Keratinocyte (primary cell): ENCODE data around the gene SIM2. TPM values are rescaled to one million over a fixed set of nuclear protein-coding genes. Genes with fewer than 3 reads are reported as not detected.

Experiments used
- DNase-seq: peaks from one replicate; pipeline ENCODE4 v3.0.0-alpha.2; 2011; ENCODE audit warnings: low read depth, missing footprints, low spot score
- FAIRE-seq: peaks from 2 replicates; lab custom pipeline; 2011; peaks lifted over from hg19 to GRCh38; lab: Jason Lieb, UNC
- H2AFZ ChIP-seq: 2 replicates; pipeline ENCODE4 v1.6.0; 2012; ENCODE audit warnings: low read length, control low read depth, inconsistent platforms; ENCODE audit not compliant: control insufficient read depth
- H3K27ac ChIP-seq: 2 replicates; pipeline ENCODE4 v1.5.1; 2011; ENCODE audit warnings: low read length; ENCODE audit not compliant: control insufficient read depth, insufficient read depth
- H3K27me3 ChIP-seq: 3 replicates; pipeline ENCODE4 v1.6.0; 2011; ENCODE audit warnings: low read length; ENCODE audit not compliant: control insufficient read depth, insufficient read depth; ENCODE audit errors: extremely low read depth
- H3K36me3 ChIP-seq, 2 experiments: 2 replicates in 1 of 2; 3 replicates in 1 of 2; pipeline ENCODE4 v1.5.1; 2011; ENCODE audit warnings: low read length in 2 of 2, mild to moderate bottlenecking in 1 of 2; ENCODE audit not compliant: control insufficient read depth in 2 of 2, insufficient read depth in 2 of 2; ENCODE audit errors: extremely low read depth in 1 of 2
- H3K4me1 ChIP-seq: 3 replicates; pipeline ENCODE4 v1.5.1; 2011; ENCODE audit warnings: low read length; ENCODE audit not compliant: control insufficient read depth, insufficient read depth; ENCODE audit errors: extremely low read depth
- H3K4me2 ChIP-seq: 3 replicates; pipeline ENCODE4 v1.6.0; 2011; ENCODE audit warnings: low read depth, low read length; ENCODE audit not compliant: control insufficient read depth, insufficient read depth; ENCODE audit errors: extremely low read depth
- H3K4me3 ChIP-seq, 3 experiments: fragments of 200-600 bp in 1 of 3; sonication (generic) in 1 of 3; 2 replicates in 2 of 3; 3 replicates in 1 of 3; pipeline ENCODE4 v1.5.1; 2011 to 2016; ENCODE audit warnings: low read length in 3 of 3, mild to moderate bottlenecking in 3 of 3, control low read depth in 2 of 3, inconsistent platforms in 1 of 3, low read depth in 1 of 3, mixed read lengths in 1 of 3, mixed run types in 1 of 3, moderate library complexity in 1 of 3; ENCODE audit not compliant: control insufficient read depth in 2 of 3, insufficient read depth in 2 of 3; ENCODE audit errors: extremely low read depth in 1 of 3
- H3K79me2 ChIP-seq: 2 replicates; pipeline ENCODE4 v1.6.0; 2012; ENCODE audit warnings: low read length; ENCODE audit not compliant: control insufficient read depth, insufficient read depth
- H3K9ac ChIP-seq: 3 replicates; pipeline ENCODE4 v1.6.0; 2011; ENCODE audit warnings: low read length; ENCODE audit not compliant: control insufficient read depth, insufficient read depth; ENCODE audit errors: extremely low read depth
- H3K9me1 ChIP-seq: 3 replicates; pipeline ENCODE4 v1.6.0; 2011; ENCODE audit warnings: low read length; ENCODE audit not compliant: control insufficient read depth, insufficient read depth; ENCODE audit errors: extremely low read depth
- H3K9me3 ChIP-seq: 2 replicates; pipeline ENCODE4 v1.5.1; 2012; ENCODE audit warnings: low read depth, low read length; ENCODE audit not compliant: control insufficient read depth
- H4K20me1 ChIP-seq: 3 replicates; pipeline ENCODE4 v1.6.0; 2011; ENCODE audit warnings: low read length; ENCODE audit not compliant: control insufficient read depth, insufficient read depth; ENCODE audit errors: extremely low read depth
- CTCF ChIP-seq, 3 experiments: IDR thresholded peaks in 1 of 3; conservative IDR thresholded peaks in 1 of 3; optimal IDR thresholded peaks in 1 of 3; 2 replicates in 2 of 3; 3 replicates in 1 of 3; pipeline versions ENCODE3 to v1.5.1; 2011; ENCODE audit warnings: low read length in 3 of 3, mild to moderate bottlenecking in 3 of 3, moderate library complexity in 2 of 3, control low read depth in 1 of 3, inconsistent platforms in 1 of 3; ENCODE audit not compliant: insufficient read depth in 2 of 3; ENCODE audit errors: extremely low read depth in 1 of 3
- EZH2 ChIP-seq: IDR thresholded peaks from one replicate; pipeline ENCODE4 v1.6.1; 2012; ENCODE audit warnings: inconsistent platforms, mild to moderate bottlenecking, low read length, moderate library complexity
- dilution Hi-C: fragments of 300-500 bp; cut with MboI; formaldehyde crosslinking; loops from one replicate; pipeline ENCODE4 v1.7.0; 2020; ENCODE audit warnings: low sequenced_read_pairs; ENCODE audit not compliant: extremely low pct_ligation_motif_present
- polyA plus RNA-seq, 5 experiments: library from polyadenylated mRNA; depleted of rRNA in 3 of 5; stranded (reverse) in 3 of 5; stranded (forward) in 1 of 5; unstranded in 1 of 5; fragments of >200 nt; gene quantifications; 1 replicate in 1 of 5; 2 replicates in 3 of 5; 3 replicates in 1 of 5; pipeline versions ENCODE4 v1.2.1 to v1.2.3, GENCODE V29; 2011 to 2012; ENCODE audit warnings: missing spikeins in 2 of 5, low read depth in 1 of 5, low replicate concordance in 1 of 5

Gene SIM2
- polyA plus RNA-seq, 1 donor (not counting 4 experiments of a cell fraction or from before 2014, with no cell fraction given), result 0.05 TPM

GRCh38 chr21:36723371-36723881, 24.5 kb downstream of the SIM2 start:
- FAIRE-seq, result no peak
- H3K9me3 ChIP-seq, result no peaks in the 10 kb centered on the region
- no peaks in the 10 kb centered on the region for H3K79me2 ChIP-seq
- H3K4me1 ChIP-seq, result peaks cover 13% of the 10 kb centered on the region
- no peak overlapping the region for H3K4me2 ChIP-seq
- TF ChIP-seq CTCF (optimal IDR thresholded peaks at IDR 0.05 in 1 of 3, IDR thresholded peaks at IDR 0.05 in 1 of 3, conservative IDR thresholded peaks at IDR 0.05 in 1 of 3; ENCODE audit: extremely low read depth in 1 of 3, insufficient read depth in 2 of 3, low read length in 3 of 3) (no peak), EZH2 (no peak)
- H3K9ac ChIP-seq, result no peak overlapping the region
- H3K4me3 ChIP-seq, result no peak overlapping the region
- H4K20me1 ChIP-seq, result no peaks in the 10 kb centered on the region
- H3K9me1 ChIP-seq, result no peaks in the 10 kb centered on the region
- no peak overlapping the region for H2AFZ ChIP-seq
- no peaks in the 10 kb centered on the region for H3K36me3 ChIP-seq
- dilution Hi-C loops, result no loop called here
- H3K27me3 ChIP-seq, result peaks cover 10% of the 10 kb centered on the region
- DNase-seq, result no peak
- H3K27ac ChIP-seq, result no peak overlapping the region

- no peaks in the 10 kb centered on the region for H3K36me3 ChIP-seq
- peaks cover 15% of the 10 kb centered on the region for H3K27me3 ChIP-seq
- H3K4me1 ChIP-seq, result peaks cover under 1% of the 10 kb centered on the region
- no peak overlapping the region for H3K9ac ChIP-seq
- DNase-seq, result no peak
- no peak for TF ChIP-seq CTCF (optimal IDR thresholded peaks at IDR 0.05 in 1 of 3, IDR thresholded peaks at IDR 0.05 in 1 of 3, conservative IDR thresholded peaks at IDR 0.05 in 1 of 3; ENCODE audit: extremely low read depth in 1 of 3, insufficient read depth in 2 of 3, low read length in 3 of 3)
- TF ChIP-seq EZH2, result no peak
- no peaks in the 10 kb centered on the region for H3K9me1 ChIP-seq
- H3K4me2 ChIP-seq, result no peak overlapping the region
- no peaks in the 10 kb centered on the region for H3K79me2 ChIP-seq
- no peak overlapping the region for H2AFZ ChIP-seq
- no peaks in the 10 kb centered on the region for H3K9me3 ChIP-seq
- H3K4me3 ChIP-seq, result no peak overlapping the region
- H4K20me1 ChIP-seq, result no peaks in the 10 kb centered on the region
- dilution Hi-C loops, result no loop called here
- H3K27ac ChIP-seq, result no peak overlapping the region
- FAIRE-seq, result no peak
Observed at GRCh38 chr21:36724660-36725059, 25.7 kb downstream of the SIM2 start.
